Caki2 (cell line): ENCODE measurements around the gene ARHGEF10L. TPM values are rescaled to one million over a fixed set of nuclear protein-coding genes. Genes with fewer than 3 reads are reported as not detected.

Experiments used
- DNase-seq: peaks from one replicate; pipeline ENCODE4 v3.0.0-alpha.2; 2015; ENCODE audit warnings: low read depth
- in situ Hi-C: cut with HindIII; loops from 2 replicates; pipeline ENCODE4 v1.10.0; 2016; ENCODE audit warnings: low sequenced_read_pairs, low pct_unique_long_range_greater_than_20kb, mixed read lengths
- total RNA-seq: library from RNA; depleted of rRNA; stranded (reverse); fragments of >200 nt; shearing (Covaris generic); gene quantifications from 2 replicates; pipeline ENCODE4 v1.2.3, GENCODE V29; 2014; ENCODE audit warnings: low replicate concordance

Gene ARHGEF10L
- total RNA-seq, 1 experiment from 2014 or later: 31.0 TPM

DNA sequence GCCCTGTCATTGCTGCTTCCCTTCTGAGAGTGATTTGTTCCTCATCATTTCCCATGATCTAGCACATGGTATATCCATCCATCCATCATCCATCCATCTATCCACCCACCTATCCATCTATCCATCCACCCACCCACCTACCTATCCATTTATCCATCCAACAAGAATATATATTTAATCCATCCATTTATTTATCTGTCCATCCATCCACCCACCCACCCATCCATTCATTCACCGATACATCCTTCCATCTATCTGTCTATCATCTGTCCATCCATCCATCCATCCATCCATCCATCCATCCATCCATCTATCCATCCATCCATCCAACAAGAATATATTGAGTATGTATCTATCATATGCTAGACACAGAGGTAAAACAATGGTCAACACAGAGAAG is 115.7 kb downstream of the ARHGEF10L start:
- no peak for DNase-seq
- in situ Hi-C loops: no loop called here

DNA sequence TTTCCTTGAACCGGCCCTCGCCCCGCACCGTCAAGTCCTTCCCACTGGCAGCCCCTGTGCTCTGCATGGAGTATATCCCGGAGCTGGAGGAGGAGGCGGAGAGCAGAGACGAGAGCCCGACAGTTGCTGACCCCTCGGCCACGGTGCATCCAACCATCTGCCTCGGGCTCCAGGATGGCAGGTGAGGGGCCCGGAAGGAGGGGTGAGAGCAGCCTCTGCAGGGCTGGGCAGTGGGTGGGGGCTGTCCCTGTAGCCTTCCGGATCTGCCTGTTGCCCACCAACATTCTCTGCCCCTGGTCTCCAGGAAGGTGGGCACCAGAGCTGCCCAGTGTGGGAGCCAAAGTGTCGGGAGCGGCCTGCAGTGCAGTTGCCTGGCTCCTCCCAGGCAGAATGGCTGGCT is 116.4 kb downstream of the ARHGEF10L start:
- in situ Hi-C loops: no loop called here
- DNase-seq: no peak

GRCh38 chr1:17657436-17657835 is 117.9 kb downstream of the ARHGEF10L start:
- DNase-seq: no peak
- in situ Hi-C loops: no loop called here

GRCh38 chr1:17658837-17659236 is 119.3 kb downstream of the ARHGEF10L start:
- no peak for DNase-seq
- in situ Hi-C loops: no loop called here

DNA sequence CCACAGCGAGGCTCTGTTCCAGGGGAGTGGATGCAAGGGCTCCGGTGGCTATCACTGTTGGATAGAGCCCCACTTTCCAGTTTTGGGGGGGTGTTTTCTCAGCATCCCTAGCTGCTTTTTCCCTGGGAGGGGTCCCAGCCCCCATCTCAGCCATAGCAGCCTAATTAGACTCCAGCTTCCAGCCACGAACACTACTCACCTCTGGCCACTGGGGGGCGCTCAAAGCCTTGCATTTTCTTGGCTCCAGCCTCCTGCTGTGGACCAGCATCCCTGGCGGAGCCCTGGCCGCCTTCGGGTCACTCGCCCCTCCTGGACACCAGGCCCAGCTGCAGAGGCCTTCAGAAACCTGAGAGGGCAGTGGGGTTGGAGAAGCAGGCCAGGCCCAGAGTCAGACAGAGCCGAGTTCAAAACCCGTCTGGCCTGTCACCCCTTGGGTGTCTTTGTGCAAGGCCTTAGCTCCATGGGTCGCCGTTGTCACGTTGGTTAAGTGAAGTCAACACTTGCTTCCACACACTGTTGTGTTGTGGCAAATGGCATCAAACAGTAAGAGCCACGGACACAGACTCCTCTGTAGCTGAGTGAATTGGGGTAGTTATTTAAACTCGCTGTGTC is 122.2 kb downstream of the ARHGEF10L start:
- in situ Hi-C loops: no loop called here

DNA sequence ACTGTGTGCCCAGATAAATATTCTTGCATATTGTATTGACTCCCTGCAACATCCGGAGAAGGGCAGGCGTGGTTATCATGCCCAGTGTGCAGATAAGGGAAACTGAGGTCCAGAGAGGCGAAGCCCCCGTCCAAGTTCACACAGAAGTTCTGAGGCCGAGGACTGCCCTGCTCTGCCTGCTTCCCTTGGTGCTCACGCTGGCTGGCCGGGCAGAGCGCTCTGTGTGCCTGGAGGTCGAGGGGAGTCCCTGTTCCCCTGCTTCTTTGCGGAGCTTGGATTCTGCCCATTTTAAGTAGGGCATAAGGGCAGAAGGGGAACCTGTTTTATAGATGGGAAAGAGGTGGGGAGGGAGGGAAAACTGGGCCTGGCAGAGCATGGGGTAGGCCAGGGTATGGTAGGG is 122.8 kb downstream of the ARHGEF10L start:
- in situ Hi-C loops: no loop called here
- no peak for DNase-seq

More for the DNA sequence above, 122.2 kb downstream of the ARHGEF10L start:
- DNase-seq: peak; percentile 19

DNA sequence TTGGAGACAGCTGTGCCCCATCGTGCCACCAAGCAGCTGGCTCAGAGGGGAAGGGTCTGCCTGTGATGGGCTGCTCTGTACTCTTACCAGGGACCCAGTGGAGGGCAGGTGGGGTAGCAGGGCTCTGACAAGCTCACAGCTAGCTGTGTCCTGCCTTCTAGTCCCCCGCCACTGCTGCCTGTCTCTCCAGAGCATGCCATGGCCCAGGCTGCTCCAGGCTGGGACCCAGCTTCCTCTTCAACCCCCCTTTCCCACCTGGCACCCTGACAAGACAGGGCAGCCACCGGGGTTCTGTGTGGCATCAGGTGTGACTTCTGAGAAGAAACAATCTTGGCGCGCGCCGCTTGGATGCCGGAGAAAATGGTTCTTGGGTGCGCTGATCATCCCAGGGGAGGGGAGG is 123.3 kb downstream of the ARHGEF10L start:
- DNase-seq: no peak
- in situ Hi-C loops: no loop called here

DNA sequence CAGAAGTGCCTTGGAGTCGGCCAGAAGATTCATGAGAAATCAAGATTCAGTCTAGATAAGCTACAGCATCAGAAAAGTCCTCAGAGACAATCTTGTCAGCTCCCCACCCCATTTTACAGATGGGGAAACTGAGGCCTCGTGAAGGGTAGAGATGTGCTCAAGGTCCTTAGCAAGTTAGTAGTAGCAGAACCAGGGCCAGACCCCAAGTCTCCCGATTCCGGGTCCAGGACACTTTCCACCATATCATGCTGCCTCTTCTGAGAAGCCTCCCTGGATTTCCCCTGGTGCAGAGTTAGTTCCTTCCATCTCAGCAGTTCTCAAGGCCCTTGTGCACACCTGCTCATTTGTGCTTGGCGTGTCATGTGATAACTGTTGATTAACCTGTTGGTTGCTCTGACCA is 124.1 kb downstream of the ARHGEF10L start:
- in situ Hi-C loops: no loop called here

GRCh38 chr1:17664322-17664721 is 124.8 kb downstream of the ARHGEF10L start:
- no peak for DNase-seq
- in situ Hi-C loops: no loop called here

More for the DNA sequence above, 124.1 kb downstream of the ARHGEF10L start:
- no peak for DNase-seq

- in situ Hi-C loops: no loop called here
- DNase-seq: no peak
Observed at GRCh38 chr1:17665054-17665453, 125.6 kb downstream of the ARHGEF10L start.

DNA sequence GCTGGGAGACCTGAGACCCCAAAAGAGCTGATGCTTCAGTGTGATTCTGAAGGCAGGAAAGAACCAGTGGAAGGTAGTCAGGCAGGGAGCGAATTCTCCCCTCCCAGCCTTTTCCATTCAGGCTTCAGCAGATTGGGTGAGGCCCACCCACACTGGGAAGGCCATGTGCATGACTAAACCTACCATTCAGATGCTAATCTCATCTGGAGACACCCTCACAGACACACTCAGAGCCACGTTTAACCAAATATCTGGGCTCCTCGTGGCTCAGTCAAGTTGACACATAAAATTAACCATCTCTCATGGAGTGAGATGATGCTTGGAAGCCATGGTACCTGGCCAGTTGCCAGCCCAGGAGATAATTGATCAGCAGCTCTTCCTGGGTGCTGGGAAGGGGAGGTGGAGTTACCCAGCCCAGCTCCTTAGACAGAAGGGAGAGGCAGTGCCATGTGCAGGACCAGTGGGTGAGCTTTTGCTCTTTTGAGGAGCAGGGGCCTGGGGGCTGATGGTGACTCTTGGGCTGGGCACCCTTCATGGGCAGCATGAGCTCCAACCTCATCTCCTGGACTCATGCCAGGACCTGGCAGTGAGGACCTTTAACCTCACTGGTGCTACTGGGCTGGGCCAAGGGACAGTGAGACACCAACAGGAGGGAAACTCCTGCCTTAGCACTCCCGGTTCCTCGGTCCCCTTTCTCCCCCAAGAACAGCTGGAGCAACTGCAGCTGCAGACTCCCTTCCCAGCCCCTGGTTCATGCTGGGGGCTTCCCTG is 126.6 kb downstream of the ARHGEF10L start:
- no peak for DNase-seq
- in situ Hi-C loops: no loop called here

- in situ Hi-C loops: no loop called here
- no peak for DNase-seq
Observed at GRCh38 chr1:17667641-17668040, 128.1 kb downstream of the ARHGEF10L start.

GRCh38 chr1:17668195-17668594 is 128.7 kb downstream of the ARHGEF10L start:
- no peak for DNase-seq
- in situ Hi-C loops: no loop called here

DNA sequence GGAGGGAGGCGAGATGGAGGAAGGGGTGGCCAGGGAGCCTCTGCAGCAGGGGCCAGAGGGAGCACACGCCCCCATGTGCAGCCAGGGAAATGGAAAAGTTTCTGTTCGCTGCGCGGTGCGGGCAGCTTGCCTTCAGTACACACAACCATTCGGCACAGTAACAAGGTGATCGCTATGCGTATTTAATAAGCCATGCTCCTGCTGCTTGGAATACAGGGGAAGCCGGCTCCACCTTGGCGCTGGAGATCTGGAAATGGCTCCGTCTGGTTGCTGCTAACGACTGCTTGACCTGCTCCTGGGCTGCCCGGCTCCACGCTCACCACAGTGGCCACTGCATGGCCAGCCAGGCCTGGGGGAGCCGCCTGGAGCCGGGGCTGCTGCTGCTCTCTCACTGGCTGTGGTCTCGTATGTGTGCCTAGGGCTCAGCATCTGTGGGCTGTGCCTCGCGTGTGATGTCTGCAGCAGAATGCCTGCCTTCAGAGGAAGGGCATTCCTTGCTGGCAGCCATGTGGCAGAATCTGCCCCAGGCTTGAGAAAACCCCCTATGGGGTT is 129.2 kb downstream of the ARHGEF10L start:
- in situ Hi-C loops: no loop called here
- no peak for DNase-seq

GRCh38 chr1:17669305-17669704 is 129.8 kb downstream of the ARHGEF10L start:
- in situ Hi-C loops: no loop called here
- DNase-seq: no peak

- in situ Hi-C loops: no loop called here
Observed at GRCh38 chr1:17669866-17670451, 130.5 kb downstream of the ARHGEF10L start.

DNA sequence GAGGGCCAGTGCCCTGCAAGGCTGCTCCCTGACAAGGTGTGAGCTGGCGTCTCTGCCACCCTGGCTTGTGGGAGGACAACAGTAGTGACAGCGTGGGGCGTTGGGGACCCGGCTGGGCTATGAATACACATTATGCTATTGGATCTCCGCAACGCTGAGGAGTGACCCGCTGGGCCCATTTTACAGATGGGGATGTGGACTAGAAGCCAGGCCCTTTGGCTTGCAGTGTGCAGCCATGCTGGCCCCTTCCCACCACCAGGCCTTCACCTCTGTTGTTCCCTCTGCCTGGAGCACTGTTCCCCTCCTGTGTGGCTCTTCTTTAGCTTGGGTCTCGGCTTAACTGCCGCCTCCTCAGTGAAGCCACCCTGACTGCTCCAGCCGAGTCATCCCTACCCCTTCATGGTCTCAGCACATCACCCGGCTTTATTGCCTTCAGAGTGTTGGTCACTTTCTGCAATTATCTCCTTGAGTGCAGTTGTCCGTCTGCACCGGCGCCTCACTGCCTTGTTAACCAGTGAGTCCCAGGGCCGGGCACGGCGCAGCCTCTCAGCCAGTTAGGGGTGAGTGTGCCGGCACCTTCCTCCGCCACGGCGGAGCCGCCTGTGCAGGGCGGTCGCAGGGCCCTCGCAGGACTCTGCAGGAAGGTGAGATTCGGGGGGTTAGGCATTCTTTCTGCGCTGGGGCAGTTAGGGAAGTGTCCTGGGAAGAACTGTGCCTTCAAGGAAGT is 131.3 kb downstream of the ARHGEF10L start:
- DNase-seq: no peak
- in situ Hi-C loops: no loop called here

More at GRCh38 chr1:17669866-17670451, 130.5 kb downstream of the ARHGEF10L start:
- no peak for DNase-seq

- in situ Hi-C loops: no loop called here
- no peak for DNase-seq
Observed at GRCh38 chr1:17671314-17671705, 131.8 kb downstream of the ARHGEF10L start.

DNA sequence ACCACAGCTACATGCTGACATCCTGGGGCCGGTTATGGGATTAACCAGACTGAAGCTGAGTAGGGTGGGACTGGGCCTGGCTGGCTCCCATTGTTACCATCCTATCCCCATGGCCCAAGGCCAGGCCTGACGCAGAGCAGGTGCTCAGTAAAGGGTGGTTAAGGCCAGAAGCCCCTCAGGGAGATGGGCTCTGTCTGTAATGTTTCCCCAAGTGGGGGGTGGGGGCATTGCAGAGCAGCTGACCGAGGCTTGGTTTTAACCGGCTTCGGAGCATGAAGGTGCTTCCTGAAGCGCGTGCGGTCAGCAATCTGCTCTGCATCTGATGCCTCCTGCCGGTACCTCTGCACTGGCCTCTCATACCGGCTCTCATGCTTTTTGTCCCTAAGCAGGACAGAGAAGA is 132.2 kb downstream of the ARHGEF10L start:
- DNase-seq: no peak

More for the DNA sequence above, 132.2 kb downstream of the ARHGEF10L start:
- in situ Hi-C loops: no loop called here
